CD4-positive, CD25-positive, alpha-beta regulatory T cell (primary cell): ENCODE measurements around the gene TRABD2B. TPM values are rescaled to one million over a fixed set of nuclear protein-coding genes. Genes with fewer than 3 reads are reported as not detected.

ENCODE experiments used
- ATAC-seq, 2 donors: fragments of 150-1000 bp; cut with Tn5 transposase; one replicate each; pipeline ENCODE4 v1.10.0; 2021; ENCODE audit warnings: low read depth in 2 of 2, moderate number of reproducible peaks in 2 of 2, moderate library complexity in 1 of 2
- DNase-seq, 3 donors: peaks; one replicate each; pipeline versions ENCODE4 v3.0.0 to v3.0.0-alpha.2; 2012 to 2022; ENCODE audit warnings: mixed read lengths in 1 of 3
- H3K27ac ChIP-seq: one replicate; pipeline ENCODE4 v1.7.0; 2013; ENCODE audit warnings: mild to moderate bottlenecking, low read length; ENCODE audit not compliant: insufficient read depth, poor library complexity, severe bottlenecking
- H3K27me3 ChIP-seq: one replicate; pipeline ENCODE4 v1.7.0; 2013; ENCODE audit warnings: low read length; ENCODE audit not compliant: control insufficient read depth, insufficient read depth
- H3K36me3 ChIP-seq: one replicate; pipeline ENCODE4 v1.7.0; 2013; ENCODE audit warnings: mild to moderate bottlenecking, low read length, moderate library complexity; ENCODE audit not compliant: control insufficient read depth, insufficient read depth
- H3K4me1 ChIP-seq: 2 replicates; pipeline ENCODE4 v1.7.0; 2013; ENCODE audit warnings: mild to moderate bottlenecking, low read length; ENCODE audit not compliant: insufficient read depth, control insufficient read depth, poor library complexity, severe bottlenecking
- H3K4me3 ChIP-seq: one replicate; pipeline ENCODE4 v1.7.0; 2013; ENCODE audit warnings: low read depth, mild to moderate bottlenecking, low read length, moderate library complexity
- H3K9me3 ChIP-seq, 2 experiments: 1 replicate in 1 of 2; 2 replicates in 1 of 2; pipeline ENCODE4 v1.7.0; 2013; ENCODE audit warnings: low read length in 2 of 2, mild to moderate bottlenecking in 1 of 2, moderate library complexity in 1 of 2; ENCODE audit not compliant: control insufficient read depth in 2 of 2
- H3K27ac Mint-ChIP-seq, 3 donors: one replicate each; pipeline ENCODE4 v1.8.0; 2020 to 2022; ENCODE audit warnings: mild to moderate bottlenecking in 3 of 3, mixed read lengths in 3 of 3, moderate library complexity in 2 of 3
- H3K27me3 Mint-ChIP-seq: one replicate; pipeline ENCODE4 v1.8.0; 2022; ENCODE audit warnings: mild to moderate bottlenecking, mixed read lengths
- H3K36me3 Mint-ChIP-seq: one replicate; pipeline ENCODE4 v1.8.0; 2020; ENCODE audit warnings: mixed read lengths
- H3K4me1 Mint-ChIP-seq, 4 donors: one replicate each; pipeline ENCODE4 v1.8.0; 2020 to 2022; ENCODE audit warnings: mixed read lengths in 4 of 4, mild to moderate bottlenecking in 1 of 4
- H3K4me3 Mint-ChIP-seq, 4 donors: one replicate each; pipeline ENCODE4 v1.8.0; 2020 to 2022; ENCODE audit warnings: mild to moderate bottlenecking in 4 of 4, mixed read lengths in 4 of 4, moderate library complexity in 3 of 4
- H3K9me3 Mint-ChIP-seq, 7 donors: one replicate each; pipeline ENCODE4 v1.8.0; 2020 to 2022; ENCODE audit warnings: mixed read lengths in 7 of 7, mild to moderate bottlenecking in 3 of 7, moderate library complexity in 2 of 7
- polyA plus RNA-seq, 4 donors: library from polyadenylated mRNA; unstranded; fragments of 300-500 nt; fragmentation: Illumina TruSeq; gene quantifications; one replicate each; pipeline ENCODE4 v1.2.3, GENCODE V29; 2021
- total RNA-seq: library from RNA; stranded (reverse); gene quantifications from one replicate; pipeline ENCODE4 v1.2.3, GENCODE V29; 2022

TRABD2B gene
- total and polyA plus RNA-seq, 5 donors from 2014 or later = not detected

DNA sequence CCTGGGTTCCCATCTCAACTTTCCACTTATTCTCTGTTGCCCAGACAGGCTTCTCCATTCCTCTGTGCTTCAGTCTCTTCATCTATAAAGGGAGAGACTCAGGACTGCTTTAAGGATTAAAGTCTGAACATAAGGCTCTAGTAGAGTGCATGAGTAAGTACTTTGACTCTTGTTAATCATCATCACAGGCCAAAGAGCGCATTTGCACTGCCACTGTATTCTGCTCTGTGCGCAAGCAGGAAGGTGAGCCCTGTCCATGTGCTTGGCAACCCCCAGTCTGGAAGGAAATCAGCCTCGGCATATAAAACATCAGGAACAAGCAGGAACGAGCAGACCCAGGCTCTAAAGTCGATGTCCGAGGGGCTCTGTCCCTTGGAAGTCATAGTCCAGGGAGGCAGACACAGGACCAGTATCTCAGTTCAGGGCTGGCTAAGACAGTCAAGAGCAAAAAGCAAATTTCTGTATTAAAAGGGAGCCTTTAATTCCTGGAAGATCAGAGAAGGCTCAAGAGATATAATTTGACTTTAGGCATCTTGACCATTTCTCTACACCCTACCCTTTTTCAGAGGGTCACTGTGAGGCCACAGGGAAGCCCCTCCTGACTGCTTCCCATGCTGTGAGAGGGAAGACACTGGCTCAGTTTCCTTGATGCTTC lies 131.2 kb downstream of the TRABD2B start:
- Mint-ChIP-seq H3K36me3 (no peaks in the 10 kb centered on the region), H3K9me3 (peaks cover 0 to 2% (median 0%) of the 10 kb centered on the region in 7 donors), H3K4me1 (no peaks in the 10 kb centered on the region), H3K27me3 (no peaks in the 10 kb centered on the region), H3K27ac (no peak overlapping the region), H3K4me3 (no peak overlapping the region)
- H3K27me3 ChIP-seq = no peaks in the 10 kb centered on the region
- no peak for DNase-seq
- ATAC-seq = no peak
- H3K4me1 ChIP-seq = no peaks in the 10 kb centered on the region
- no peaks in the 10 kb centered on the region for H3K36me3 ChIP-seq
- H3K4me3 ChIP-seq = no peak overlapping the region
- H3K9me3 ChIP-seq = no peaks in the 10 kb centered on the region
- no peak overlapping the region for H3K27ac ChIP-seq

DNA sequence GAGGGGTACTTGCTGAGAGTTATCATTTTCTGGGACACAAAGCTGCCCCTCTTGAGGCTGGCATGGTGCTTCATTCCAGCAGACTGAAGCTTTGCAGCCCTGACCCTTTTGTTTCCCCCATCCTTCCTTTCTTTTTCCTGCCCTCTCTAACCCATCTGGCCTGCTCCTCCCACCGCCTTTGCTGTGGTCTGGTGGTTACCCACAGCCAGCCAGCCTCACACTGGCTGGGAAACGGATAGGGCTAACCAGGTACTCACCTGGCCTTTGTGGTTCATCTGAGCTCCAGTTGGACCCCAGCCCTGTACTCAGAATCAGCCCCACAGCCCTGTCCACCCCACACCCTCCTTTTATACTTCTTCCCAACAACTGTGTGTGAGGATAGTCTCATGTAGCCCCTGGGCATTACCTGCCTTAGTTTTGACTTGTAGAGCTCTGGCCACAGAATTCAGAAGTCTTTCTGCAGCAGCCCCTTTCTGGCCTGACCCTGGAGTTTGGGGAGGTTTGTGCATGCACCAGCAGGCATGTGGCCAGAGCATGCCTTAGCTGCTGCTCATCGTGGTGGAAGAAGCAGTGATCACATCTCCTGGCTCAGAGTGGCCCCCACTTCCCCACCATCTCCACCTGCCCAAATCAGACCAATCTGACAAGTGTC lies 138.0 kb downstream of the TRABD2B start:
- H3K27me3 Mint-ChIP-seq = no peaks in the 10 kb centered on the region
- DNase-seq (no peak), ATAC-seq (no peak)
- no peak overlapping the region for H3K4me3 Mint-ChIP-seq
- H3K27me3 ChIP-seq = no peaks in the 10 kb centered on the region
- no peak overlapping the region for H3K27ac ChIP-seq
- H3K36me3 Mint-ChIP-seq = no peaks in the 10 kb centered on the region
- H3K9me3 ChIP-seq = no peaks in the 10 kb centered on the region
- no peaks in the 10 kb centered on the region for H3K36me3 ChIP-seq
- no peak overlapping the region for H3K27ac Mint-ChIP-seq
- H3K4me1 ChIP-seq = no peaks in the 10 kb centered on the region
- H3K4me1 Mint-ChIP-seq = no peaks in the 10 kb centered on the region
- no peak overlapping the region for H3K4me3 ChIP-seq
- H3K9me3 Mint-ChIP-seq = peaks cover 0 to 2% (median 0%) of the 10 kb centered on the region in 7 donors

DNA sequence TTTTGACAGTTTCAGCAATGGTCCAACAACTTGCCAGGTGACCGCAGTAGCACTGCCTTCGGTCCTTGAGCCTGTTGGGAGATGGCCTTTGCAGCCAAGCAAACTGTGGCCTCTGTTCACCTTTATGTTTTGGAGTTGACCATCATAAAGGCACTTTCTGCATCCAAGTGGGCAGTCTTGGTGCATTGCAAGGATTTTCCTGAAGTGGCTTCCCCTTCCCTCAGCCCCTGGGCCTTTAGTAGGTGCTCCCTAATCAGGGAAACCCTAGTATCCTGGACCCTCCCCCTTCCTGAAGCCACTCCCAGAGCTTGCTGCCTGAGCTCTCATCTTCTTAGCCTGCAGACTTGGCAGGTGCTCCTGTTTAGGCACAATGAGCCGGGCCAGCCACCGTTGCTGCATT lies 140.2 kb downstream of the TRABD2B start:
- Mint-ChIP-seq H3K4me3 (no peak overlapping the region), H3K36me3 (no peaks in the 10 kb centered on the region), H3K9me3 (peaks cover 0 to 2% (median 0%) of the 10 kb centered on the region in 7 donors), H3K27ac (no peak overlapping the region), H3K27me3 (peaks cover 5% of the 10 kb centered on the region), H3K4me1 (no peaks in the 10 kb centered on the region)
- Histone ChIP-seq H3K4me1 (no peaks in the 10 kb centered on the region), H3K9me3 (no peaks in the 10 kb centered on the region), H3K36me3 (no peaks in the 10 kb centered on the region), H3K4me3 (no peak overlapping the region), H3K27me3 (no peaks in the 10 kb centered on the region), H3K27ac (no peak overlapping the region)
- DNase-seq (no peak), ATAC-seq (no peak)

DNA sequence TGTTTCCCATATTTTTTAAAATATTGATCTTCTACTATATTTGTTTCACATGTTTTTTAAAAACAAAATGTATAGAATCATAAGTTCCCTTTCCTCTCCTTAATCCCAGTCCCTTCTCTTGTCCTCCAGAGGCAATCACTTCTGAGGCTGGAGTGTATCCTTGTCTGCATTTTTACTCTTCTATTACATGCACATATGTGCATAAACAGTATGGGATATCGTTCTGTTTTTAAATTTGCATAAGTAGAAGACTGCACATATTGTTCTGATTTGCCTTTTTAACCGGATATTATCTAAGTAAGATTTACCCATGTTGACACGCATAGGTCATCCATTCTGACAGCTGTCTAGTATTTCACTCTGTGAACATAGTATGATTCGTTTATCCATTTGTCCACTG lies 142.0 kb downstream of the TRABD2B start:
- H3K27ac Mint-ChIP-seq = no peak overlapping the region
- peaks cover 0 to 2% (median 0%) of the 10 kb centered on the region in 7 donors for H3K9me3 Mint-ChIP-seq
- no peak overlapping the region for H3K27ac ChIP-seq
- ATAC-seq (no peak), DNase-seq (no peak)
- no peak overlapping the region for H3K4me3 Mint-ChIP-seq
- H3K27me3 Mint-ChIP-seq = peaks cover 5% of the 10 kb centered on the region
- no peaks in the 10 kb centered on the region for H3K36me3 Mint-ChIP-seq
- no peaks in the 10 kb centered on the region for H3K4me1 ChIP-seq
- H3K9me3 ChIP-seq = no peaks in the 10 kb centered on the region
- H3K36me3 ChIP-seq = no peaks in the 10 kb centered on the region
- no peak overlapping the region for H3K4me3 ChIP-seq
- H3K27me3 ChIP-seq = no peaks in the 10 kb centered on the region
- no peaks in the 10 kb centered on the region for H3K4me1 Mint-ChIP-seq

DNA sequence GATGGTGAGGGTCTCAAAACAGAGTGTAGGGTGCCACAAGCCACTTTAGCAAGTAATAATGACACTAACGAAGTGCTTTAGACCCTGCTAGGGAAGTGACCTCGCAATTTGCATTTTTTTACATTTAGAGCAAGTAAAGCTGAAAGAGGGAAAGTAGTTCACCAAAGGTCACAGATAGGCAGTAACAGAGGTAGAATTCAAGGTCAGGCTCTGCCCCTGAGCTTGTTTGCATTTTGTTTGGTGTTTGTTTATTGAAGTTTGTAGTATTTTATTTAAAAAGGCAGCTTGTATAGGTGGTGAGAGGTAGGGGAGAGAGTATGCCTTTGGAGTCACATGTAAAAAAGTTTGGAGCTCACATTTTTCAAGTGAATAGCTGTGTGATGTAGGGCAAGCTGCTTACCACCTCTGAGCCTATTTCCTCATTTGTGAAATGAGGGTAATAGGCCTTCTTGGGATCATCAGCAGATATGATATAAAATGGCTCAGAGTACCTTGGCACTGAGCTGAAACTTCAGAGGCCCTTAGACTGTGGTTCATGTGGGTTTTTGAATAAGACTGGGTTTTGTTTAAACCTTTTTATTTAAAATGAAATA lies 142.5 kb downstream of the TRABD2B start:
- Mint-ChIP-seq H3K4me1 (no peaks in the 10 kb centered on the region), H3K9me3 (peaks cover 0 to 2% (median 0%) of the 10 kb centered on the region in 7 donors), H3K27ac (no peak overlapping the region), H3K4me3 (no peak overlapping the region), H3K36me3 (no peaks in the 10 kb centered on the region), H3K27me3 (peaks cover 5% of the 10 kb centered on the region)
- Histone ChIP-seq H3K4me1 (no peaks in the 10 kb centered on the region), H3K36me3 (no peaks in the 10 kb centered on the region), H3K27me3 (no peaks in the 10 kb centered on the region), H3K4me3 (no peak overlapping the region), H3K27ac (no peak overlapping the region), H3K9me3 (no peaks in the 10 kb centered on the region)
- ATAC-seq (no peak), DNase-seq (no peak)

DNA sequence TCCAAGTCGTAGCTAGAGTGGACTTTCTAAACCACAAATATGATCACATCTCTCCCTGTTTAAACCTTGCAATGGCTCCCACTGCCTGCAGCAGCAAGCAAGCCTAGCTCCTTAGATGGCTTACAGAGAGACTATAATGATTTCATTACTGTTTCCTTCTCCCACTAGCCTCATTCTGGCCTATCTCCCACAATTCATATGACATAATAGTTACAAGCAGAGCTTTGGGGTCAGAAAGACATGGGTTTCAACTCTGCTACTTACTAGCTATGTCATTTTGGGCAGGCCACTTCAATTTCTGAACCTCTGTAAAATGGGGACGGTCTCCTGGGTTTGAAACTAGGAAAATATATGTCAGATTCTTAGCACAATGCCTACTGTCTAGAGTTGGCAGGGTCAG lies 143.3 kb downstream of the TRABD2B start:
- H3K4me1 ChIP-seq = no peaks in the 10 kb centered on the region
- Mint-ChIP-seq H3K4me1 (no peaks in the 10 kb centered on the region), H3K27ac (no peak overlapping the region), H3K36me3 (no peaks in the 10 kb centered on the region), H3K4me3 (no peak overlapping the region), H3K27me3 (peaks cover 5% of the 10 kb centered on the region), H3K9me3 (peaks cover 0 to 3% (median 0%) of the 10 kb centered on the region in 7 donors)
- H3K27me3 ChIP-seq = no peaks in the 10 kb centered on the region
- DNase-seq = no peak
- no peaks in the 10 kb centered on the region for H3K36me3 ChIP-seq
- H3K9me3 ChIP-seq = no peaks in the 10 kb centered on the region
- no peak overlapping the region for H3K4me3 ChIP-seq
- no peak for ATAC-seq
- H3K27ac ChIP-seq = no peak overlapping the region

DNA sequence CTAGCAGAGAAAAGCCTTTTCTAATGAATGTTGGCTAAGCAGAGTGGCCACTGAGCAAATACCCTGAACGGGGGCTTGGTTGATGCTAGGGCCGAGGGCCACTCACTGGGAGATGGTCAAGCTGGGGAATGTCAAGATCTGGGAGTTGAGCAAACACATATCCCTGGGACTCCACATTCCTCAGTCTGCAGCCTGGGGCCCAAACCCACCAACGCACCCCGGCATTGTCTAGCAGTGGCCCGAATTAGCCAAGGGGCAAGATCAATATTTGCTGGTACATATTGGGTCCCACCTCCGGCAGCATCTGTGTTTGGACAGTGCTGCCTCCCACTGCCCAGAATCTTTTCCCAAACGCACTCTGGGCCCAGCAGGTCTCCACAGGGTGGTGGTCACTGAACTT lies 144.1 kb downstream of the TRABD2B start:
- H3K27ac Mint-ChIP-seq = no peak overlapping the region
- Histone ChIP-seq H3K4me1 (no peaks in the 10 kb centered on the region), H3K36me3 (no peaks in the 10 kb centered on the region), H3K27me3 (no peaks in the 10 kb centered on the region), H3K4me3 (no peak overlapping the region), H3K27ac (no peak overlapping the region), H3K9me3 (no peaks in the 10 kb centered on the region)
- DNase-seq (no peak), ATAC-seq (no peak)
- H3K9me3 Mint-ChIP-seq = peaks cover 0 to 3% (median 0%) of the 10 kb centered on the region in 7 donors
- H3K4me1 Mint-ChIP-seq = no peaks in the 10 kb centered on the region
- no peaks in the 10 kb centered on the region for H3K36me3 Mint-ChIP-seq
- no peak overlapping the region for H3K4me3 Mint-ChIP-seq
- H3K27me3 Mint-ChIP-seq = peaks cover 5% of the 10 kb centered on the region
